H1 (cell line): ENCODE measurements around the gene TBC1D9. TPM values are rescaled to one million over a fixed set of nuclear protein-coding genes. Genes with fewer than 3 reads are reported as not detected.

Source experiments
- CTCF ChIA-PET: fragments of 300-600 bp; sonication (Branson Sonifier 250); formaldehyde crosslinking; loops from one replicate; lab custom pipeline; 2021; ENCODE audit not compliant: partially characterized antibody; lab: Charles Lee
- POLR2A ChIA-PET: fragments of 300-600 bp; sonication (Branson Sonifier 250); formaldehyde crosslinking; loops from one replicate; lab custom pipeline; 2021; ENCODE audit warnings: inconsistent platforms; ENCODE audit not compliant: partially characterized antibody; lab: Charles Lee
- DNase-seq, 2 experiments: peaks; one replicate each; pipeline versions ENCODE4 v3.0.0 to v3.0.0-alpha.2; 2010 to 2022; ENCODE audit warnings: low spot score in 2 of 2, low read depth in 1 of 2, mixed read lengths in 1 of 2
- FAIRE-seq: peaks from 2 replicates; lab custom pipeline; 2011; peaks lifted over from hg19 to GRCh38; lab: Jason Lieb, UNC
- H2AFZ ChIP-seq: 2 replicates; pipeline ENCODE4 v1.8.1; 2012; ENCODE audit warnings: low read length, inconsistent platforms
- H2AK5ac ChIP-seq: 2 replicates; pipeline ENCODE4 v1.6.1; 2013; ENCODE audit warnings: low read depth, low read length
- H2BK120ac ChIP-seq: replicated peaks from 2 replicates; pipeline ENCODE3; 2013; ENCODE audit warnings: low read depth, low read length, inconsistent platforms
- H2BK12ac ChIP-seq: 2 replicates; pipeline ENCODE4 v1.6.1; 2013; ENCODE audit warnings: low read depth, low read length
- H2BK15ac ChIP-seq: 2 replicates; pipeline ENCODE4 v1.6.1; 2013; ENCODE audit warnings: low read length
- H2BK20ac ChIP-seq: 2 replicates; pipeline ENCODE4 v1.6.1; 2013; ENCODE audit warnings: low read length
- H2BK5ac ChIP-seq: 2 replicates; pipeline ENCODE4 v1.6.1; 2013; ENCODE audit warnings: low read depth, low read length
- H3K14ac ChIP-seq: 2 replicates; pipeline ENCODE4 v1.6.1; 2013; ENCODE audit warnings: inconsistent platforms; ENCODE audit not compliant: insufficient read length
- H3K18ac ChIP-seq: 2 replicates; pipeline ENCODE4 v1.6.1; 2013; ENCODE audit warnings: low read length; ENCODE audit errors: extremely low read depth
- H3K23ac ChIP-seq: 2 replicates; pipeline ENCODE4 v1.6.1; 2013; ENCODE audit warnings: inconsistent platforms; ENCODE audit not compliant: insufficient read length
- H3K23me2 ChIP-seq: 2 replicates; pipeline ENCODE4 v1.6.1; 2013; ENCODE audit warnings: low read depth, low read length
- H3K27ac ChIP-seq: 2 replicates; pipeline ENCODE4 v1.6.1; 2011; ENCODE audit warnings: low read depth, low read length, inconsistent platforms
- H3K27me3 ChIP-seq, 4 experiments: replicated peaks in 1 of 4; 1 replicate in 1 of 4; 2 replicates in 3 of 4; pipeline versions ENCODE4 v1.6.1 to v1.8.1; 2011 to 2013; ENCODE audit warnings: low read length in 3 of 4, mild to moderate bottlenecking in 3 of 4, inconsistent platforms in 2 of 4, mixed read lengths in 2 of 4, moderate library complexity in 1 of 4; ENCODE audit not compliant: control insufficient read depth in 3 of 4, insufficient read depth in 3 of 4; ENCODE audit errors: extremely low read depth in 1 of 4
- H3K36me3 ChIP-seq, 4 experiments: 2 replicates each; pipeline versions ENCODE4 v1.6.1 to v1.8.1; 2011 to 2013; ENCODE audit warnings: mild to moderate bottlenecking in 4 of 4, low read length in 3 of 4, moderate library complexity in 2 of 4, control low read depth in 1 of 4, inconsistent platforms in 1 of 4; ENCODE audit not compliant: insufficient read depth in 4 of 4, control insufficient read depth in 2 of 4
- H3K4ac ChIP-seq: replicated peaks from 2 replicates; pipeline ENCODE3; 2013; ENCODE audit warnings: low read length, low read depth, mixed read lengths, inconsistent platforms; ENCODE audit not compliant: insufficient read length
- H3K4me1 ChIP-seq, 4 experiments: replicated peaks in 1 of 4; 1 replicate in 1 of 4; 2 replicates in 3 of 4; pipeline versions ENCODE4 v1.6.1 to v1.8.1; 2011 to 2013; ENCODE audit warnings: low read length in 3 of 4, inconsistent platforms in 2 of 4, mixed read lengths in 1 of 4; ENCODE audit not compliant: insufficient read depth in 4 of 4, control insufficient read depth in 3 of 4
- H3K4me2 ChIP-seq, 2 experiments: 2 replicates each; pipeline versions ENCODE4 v1.6.1 to v1.8.1; 2011 to 2013; ENCODE audit warnings: low read depth in 2 of 2, low read length in 2 of 2, control low read depth in 1 of 2, inconsistent platforms in 1 of 2, mild to moderate bottlenecking in 1 of 2; ENCODE audit not compliant: insufficient read depth in 1 of 2
- H3K4me3 ChIP-seq, 4 experiments: fragments of 200-600, 300-600 bp in 1 of 4; sonication (generic), shearing (Covaris generic), sonication (Bioruptor Twin) in 1 of 4; 2 replicates each; pipeline versions ENCODE4 v1.5.1 to v1.8.1; 2011 to 2016; ENCODE audit warnings: low read length in 4 of 4, low read depth in 3 of 4, control low read depth in 2 of 4, inconsistent platforms in 2 of 4, mild to moderate bottlenecking in 2 of 4, mixed read lengths in 1 of 4, moderate library complexity in 1 of 4; ENCODE audit not compliant: insufficient read depth in 2 of 4; ENCODE audit errors: extremely low read depth in 1 of 4
- H3K56ac ChIP-seq: replicated peaks from 2 replicates; pipeline ENCODE3; 2013; ENCODE audit warnings: low read depth, mild to moderate bottlenecking, mixed read lengths, low read length, inconsistent platforms; ENCODE audit not compliant: insufficient read length
- H3K79me1 ChIP-seq: 2 replicates; pipeline ENCODE4 v1.6.1; 2013; ENCODE audit warnings: low read depth, low read length, control low read depth
- H3K79me2 ChIP-seq, 2 experiments: 2 replicates each; pipeline versions ENCODE4 v1.6.1 to v1.8.1; 2012 to 2013; ENCODE audit warnings: low read length in 2 of 2, mild to moderate bottlenecking in 2 of 2, inconsistent platforms in 1 of 2; ENCODE audit not compliant: insufficient read depth in 2 of 2, control insufficient read depth in 1 of 2
- H3K9ac ChIP-seq, 4 experiments: replicated peaks in 1 of 4; 1 replicate in 1 of 4; 2 replicates in 3 of 4; pipeline versions ENCODE4 v1.6.1 to v1.8.1; 2011 to 2013; ENCODE audit warnings: low read depth in 3 of 4, low read length in 3 of 4, control low read depth in 2 of 4, mild to moderate bottlenecking in 2 of 4, moderate library complexity in 2 of 4, inconsistent platforms in 1 of 4; ENCODE audit errors: extremely low read depth in 1 of 4
- H3K9me3 ChIP-seq, 2 experiments: 2 replicates each; pipeline versions ENCODE4 v1.6.1 to v1.8.1; 2012 to 2013; ENCODE audit warnings: mild to moderate bottlenecking in 2 of 2, moderate library complexity in 2 of 2, control low read depth in 1 of 2, inconsistent platforms in 1 of 2, low read depth in 1 of 2, low read length in 1 of 2, mixed read lengths in 1 of 2; ENCODE audit not compliant: insufficient read depth in 2 of 2
- H4K20me1 ChIP-seq, 2 experiments: replicated peaks in 1 of 2; 2 replicates each; pipeline versions ENCODE3 to v1.8.1; 2011 to 2013; ENCODE audit warnings: inconsistent platforms in 2 of 2, low read length in 2 of 2, mild to moderate bottlenecking in 1 of 2; ENCODE audit not compliant: insufficient read depth in 2 of 2, control insufficient read depth in 1 of 2
- H4K5ac ChIP-seq: 2 replicates; pipeline ENCODE4 v1.6.1; 2013; ENCODE audit warnings: low read length, low read depth, mixed read lengths, inconsistent platforms; ENCODE audit not compliant: insufficient read length
- H4K8ac ChIP-seq: 2 replicates; pipeline ENCODE4 v1.8.0; 2013; ENCODE audit warnings: mild to moderate bottlenecking, moderate library complexity, low read length, inconsistent platforms; ENCODE audit not compliant: insufficient read depth; ENCODE audit errors: extremely low read depth
- H4K91ac ChIP-seq: replicated peaks from 2 replicates; pipeline ENCODE3; 2013; ENCODE audit warnings: low read length, mixed read lengths, inconsistent platforms; ENCODE audit not compliant: insufficient read length
- CHD2 ChIP-seq: IDR thresholded peaks from 2 replicates; pipeline ENCODE4 v1.6.1; 2012; ENCODE audit warnings: low read length, improper control_type of control experiment
- CTBP2 ChIP-seq: IDR thresholded peaks from 2 replicates; pipeline ENCODE4 v1.7.0; 2011; ENCODE audit warnings: borderline replicate concordance, mild to moderate bottlenecking, moderate library complexity, mixed read lengths, low read length; ENCODE audit not compliant: insufficient read depth, insufficient read length
- E2F6 ChIP-seq: IDR thresholded peaks from 2 replicates; pipeline ENCODE4 v1.6.1; 2012; ENCODE audit warnings: inconsistent platforms
- EGR1 ChIP-seq: IDR thresholded peaks from 2 replicates; pipeline ENCODE4 v1.6.1; 2011; ENCODE audit warnings: low read depth, low read length, borderline replicate concordance
- EZH2 ChIP-seq: fragments of 200-600 bp; sonication (generic); IDR thresholded peaks from 2 replicates; pipeline ENCODE4 v1.7.1; 2012; ENCODE audit warnings: low read depth, mild to moderate bottlenecking, moderate library complexity, low read length, inconsistent platforms; ENCODE audit not compliant: severe bottlenecking
- KDM5A ChIP-seq: fragments of 200-600 bp; IDR thresholded peaks from 2 replicates; pipeline ENCODE4 v1.7.1; 2012; ENCODE audit warnings: mild to moderate bottlenecking, low read length, inconsistent platforms, mixed read lengths
- MAFK ChIP-seq: IDR thresholded peaks from 2 replicates; pipeline ENCODE4 v1.6.1; 2012; ENCODE audit warnings: low read depth, mild to moderate bottlenecking, improper control_type of control experiment, low read length
- SP1 ChIP-seq: IDR thresholded peaks from 2 replicates; pipeline ENCODE4 v1.6.1; 2011; ENCODE audit warnings: low read depth, low read length
- WGBS, 2 experiments: shearing (Covaris generic) in 1 of 2; methylation state at CpG; one replicate each; pipeline versions ENCODE4 v1.1.6 to v1.1.7; 2013 to 2015; ENCODE audit warnings: low lambda C conversion rate in 2 of 2, mixed read lengths in 2 of 2, inconsistent platforms in 1 of 2, low coverage in 1 of 2, missing lambda C conversion rate in 1 of 2; ENCODE audit not compliant: insufficient replicate concordance in 2 of 2, insufficient coverage in 1 of 2, insufficient read length in 1 of 2; ENCODE audit errors: extremely low coverage in 1 of 2, missing lambda C conversion rate in 1 of 2; 5-methylcytosine and 5-hydroxymethylcytosine counted together
- polyA plus RNA-seq, 7 experiments: library from polyadenylated mRNA; depleted of rRNA in 3 of 7; stranded (reverse) in 5 of 7; unstranded in 2 of 7; fragments of >200 nt in 5 of 7; fragments of 200-250 nt in 2 of 7; gene quantifications; 1 replicate in 5 of 7; 2 replicates in 1 of 7; 4 replicates in 1 of 7; pipeline versions ENCODE4 v1.2.1 to v1.2.3, GENCODE V29; 2011 to 2013; ENCODE audit warnings: missing spikeins in 2 of 7, mixed read lengths in 2 of 7
- total RNA-seq: library from RNA; stranded (reverse); fragmentation: NEBNext Ultra II Directional; extraction: Animal tissue kit (Norgen Biotek cat#: 25700); gene quantifications from 2 replicates; pipeline ENCODE4 v1.2.1, GENCODE V29; 2021

TBC1D9 gene
- total and polyA plus RNA-seq, 2 of the 8 experiments (the other 6 are each of a cell fraction or from before 2014, with no cell fraction given) = 0.94 to 1.0 TPM

DNA sequence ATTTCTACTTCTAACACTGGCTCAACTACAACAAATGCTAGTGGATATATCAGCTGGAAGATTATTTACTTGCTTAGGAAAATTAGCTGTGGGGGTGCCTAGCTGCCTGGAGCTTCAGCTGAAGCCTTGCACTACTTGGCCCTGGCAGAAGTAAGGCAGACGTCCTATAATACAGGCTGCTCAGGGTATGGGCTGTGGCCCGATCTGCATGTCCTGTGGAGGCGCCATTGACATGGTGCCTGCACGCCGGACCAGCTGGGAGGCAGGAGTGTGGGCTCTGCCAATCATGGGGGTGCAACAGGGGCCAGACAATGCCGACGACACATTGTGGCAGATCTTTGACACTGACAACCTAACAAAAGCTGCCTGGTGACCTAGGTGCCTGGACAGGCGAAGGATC is 155.8 kb downstream of the TBC1D9 start:
- FAIRE-seq (no peak), DNase-seq (no peak)
- no peaks in the 10 kb centered on the region for H3K27me3 ChIP-seq
- no peak overlapping the region for H2AFZ ChIP-seq
- H2AK5ac ChIP-seq = no peak overlapping the region
- H3K36me3 ChIP-seq = no peaks in the 10 kb centered on the region
- 87% methylated on average over 8 of the region's 8 CpGs; no CpG with 5 or more reads in 1 of the 2 experiments for WGBS, 2 experiments
- TF ChIP-seq KDM5A = no peak
- TF ChIP-seq CTBP2 = no peak
- no peak for TF ChIP-seq CHD2
- no peak for TF ChIP-seq MAFK
- TF ChIP-seq SP1 = no peak
- TF ChIP-seq EGR1 = no peak
- TF ChIP-seq E2F6 = no peak
- no peak for TF ChIP-seq EZH2
- H4K8ac ChIP-seq = no peak overlapping the region
- H3K23me2 ChIP-seq = no peaks in the 10 kb centered on the region
- H3K4ac ChIP-seq = no peak overlapping the region
- H4K20me1 ChIP-seq = no peaks in the 10 kb centered on the region
- H2BK12ac ChIP-seq = no peak overlapping the region
- H3K23ac ChIP-seq = no peak overlapping the region
- H3K9me3 ChIP-seq = no peaks in the 10 kb centered on the region
- H3K79me2 ChIP-seq = no peaks in the 10 kb centered on the region
- no peak overlapping the region for H3K18ac ChIP-seq
- H2BK20ac ChIP-seq = no peak overlapping the region
- no peak overlapping the region for H4K91ac ChIP-seq
- no peaks in the 10 kb centered on the region for H3K4me1 ChIP-seq
- H3K4me2 ChIP-seq = no peak overlapping the region
- H2BK120ac ChIP-seq = no peak overlapping the region
- H4K5ac ChIP-seq = no peak overlapping the region
- H3K14ac ChIP-seq = no peak overlapping the region
- no peak overlapping the region for H3K56ac ChIP-seq
- H3K27ac ChIP-seq = no peak overlapping the region
- ChIA-PET CTCF (interaction anchor here (1.1 to 2.3 kb wide), 6 partner anchors 9 to 241 kb away, joined by 4 to 9 read pairs (median 4); no protein-coding TSS in a partner anchor), POLR2A (no interaction called here)
- no peak overlapping the region for H3K4me3 ChIP-seq
- no peaks in the 10 kb centered on the region; the same call in 1 of the 2 replicates for H3K79me1 ChIP-seq
- H2BK15ac ChIP-seq = no peak overlapping the region
- H2BK5ac ChIP-seq = no peak overlapping the region
- no peak overlapping the region for H3K9ac ChIP-seq
